Subcutaneous adipose tissue (tissue), 4 donors: ENCODE results near the gene PLA2G1B. TPM values are rescaled to one million over a fixed set of nuclear protein-coding genes. Genes with fewer than 3 reads are reported as not detected.

Source experiments
- CTCF ChIP-seq: fragments of 450-650 bp; IDR thresholded peaks from one replicate; pipeline ENCODE4 v1.5.1; 2016; ENCODE audit warnings: low read depth, mild to moderate bottlenecking, control low read depth, antibody characterized with exemption, moderate library complexity
- total RNA-seq, 4 donors: library from RNA; depleted of rRNA; stranded (reverse); fragments of >200 nt; gene quantifications; one replicate each; pipeline ENCODE4 v1.1.0, GENCODE V29; 2016

Gene PLA2G1B
- total RNA-seq, 4 donors from 2014 or later: not detected

DNA sequence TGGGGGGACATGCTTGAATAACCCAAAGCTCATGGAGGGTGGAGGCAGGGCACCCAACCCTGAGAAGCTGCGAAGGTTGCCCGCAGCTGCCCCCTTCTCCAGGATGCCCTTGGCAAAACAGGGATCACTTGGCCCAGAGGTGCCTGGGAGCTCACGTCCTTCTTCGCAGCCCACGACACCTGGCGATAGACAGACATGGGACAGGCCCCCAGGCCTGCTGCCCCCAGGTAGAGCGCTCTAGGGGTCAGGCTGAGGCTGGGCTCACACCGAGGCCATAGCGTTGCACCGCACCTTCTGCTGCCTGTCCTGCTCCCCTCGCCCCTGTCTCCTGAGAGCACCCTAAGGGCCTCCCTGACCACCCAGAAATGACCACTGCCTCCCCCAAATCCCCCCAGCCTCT, 20.2 kb upstream of the PLA2G1B start:
- TF ChIP-seq CTCF: no peak

DNA sequence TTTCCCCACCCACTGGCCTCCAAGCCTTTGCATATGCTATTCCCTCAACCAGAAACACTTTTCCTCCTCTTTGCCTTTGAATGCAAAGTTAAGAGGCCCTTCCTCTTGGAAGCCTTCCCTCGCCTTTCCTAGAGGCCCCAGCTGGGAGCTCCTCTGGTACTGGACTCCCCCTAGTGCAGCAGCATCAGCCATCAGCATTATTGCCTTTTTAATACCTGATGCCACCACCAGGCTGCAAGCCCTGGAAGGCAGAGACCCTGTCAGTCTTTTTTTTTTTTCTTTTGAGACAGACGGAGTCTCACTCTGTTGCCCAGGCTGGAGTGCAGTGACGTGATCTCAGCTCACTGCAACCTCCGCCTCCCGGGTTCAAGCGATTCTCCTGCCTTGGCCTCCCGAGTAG, 19.1 kb upstream of the PLA2G1B start:
- no peak for TF ChIP-seq CTCF

DNA sequence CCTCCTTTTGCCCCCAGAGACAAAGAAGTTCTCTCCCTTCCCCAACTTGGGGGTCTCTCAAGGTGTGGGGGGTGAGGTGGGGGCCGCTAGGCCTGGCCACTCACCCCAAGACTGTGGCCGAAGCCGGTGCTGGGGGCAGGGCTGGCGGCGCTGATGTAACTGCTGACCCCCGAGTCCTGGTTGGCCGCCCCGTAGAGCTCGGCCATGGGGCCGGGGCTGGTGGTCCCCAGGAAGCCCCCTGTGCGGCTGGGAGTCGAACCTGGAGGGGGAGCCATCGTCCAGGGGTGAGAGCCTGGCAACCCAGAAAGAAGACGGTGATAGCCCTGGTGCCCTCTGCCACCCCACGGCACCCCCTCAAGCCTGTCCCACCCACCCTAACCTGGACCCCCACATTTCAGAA, 18.5 kb upstream of the PLA2G1B start:
- TF ChIP-seq CTCF: no peak

- no peak for TF ChIP-seq CTCF
Measured at GRCh38 chr12:120343692-120344091, 16.1 kb upstream of the PLA2G1B start.

GRCh38 chr12:120343039-120343537, 15.5 kb upstream of the PLA2G1B start:
- TF ChIP-seq CTCF: no peak

GRCh38 chr12:120342175-120343038, 14.8 kb upstream of the PLA2G1B start:
- no peak for TF ChIP-seq CTCF

DNA sequence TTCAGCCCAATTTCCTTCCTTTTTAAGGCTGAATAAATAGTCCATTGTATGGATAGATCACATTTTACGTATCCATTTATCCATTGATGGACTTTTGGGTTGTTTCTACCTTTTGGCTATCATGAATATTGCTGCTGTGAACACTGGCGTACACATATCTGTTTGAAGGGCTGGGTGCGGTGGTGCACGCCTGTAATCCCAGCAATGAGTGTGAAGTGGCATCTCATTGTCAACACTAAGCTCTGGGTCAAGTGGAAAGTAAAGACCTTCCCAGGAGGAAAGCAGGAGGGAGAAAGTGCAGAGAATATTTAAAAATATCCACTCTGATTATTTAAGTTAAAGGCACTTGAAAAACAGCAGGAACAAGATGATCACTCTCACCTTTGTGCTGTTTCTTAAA, 11.7 kb upstream of the PLA2G1B start:
- no peak for TF ChIP-seq CTCF
